ENCODE measurements around the gene CHD5.

CHD5 gene

GRCh38 chr1:6170116-6170741 is 9.9 kb downstream of the CHD5 start:
- in situ Hi-C loops (cut with MboI; ENCODE audit: low sequenced_read_pairs, unreplicated experiment), result no loop called here
- no peak for TF ChIP-seq CTCF (IDR thresholded peaks at IDR 0.05; ENCODE audit: borderline replicate concordance, control extremely low read depth, extremely low read depth, insufficient read depth, missing control alignments)
- no peak for DNase-seq (ENCODE audit: low spot score)

- in situ Hi-C loops (cut with MboI; ENCODE audit: low sequenced_read_pairs, unreplicated experiment), result no loop called here
- no peak for TF ChIP-seq CTCF (IDR thresholded peaks at IDR 0.05; ENCODE audit: borderline replicate concordance, control extremely low read depth, extremely low read depth, insufficient read depth, missing control alignments)
- no peak for DNase-seq (ENCODE audit: low spot score)
These were observed 11.1 kb downstream of the CHD5 start for GRCh38 chr1:6168947-6169586.

GRCh38 chr1:6167391-6168303 is 12.5 kb downstream of the CHD5 start:
- in situ Hi-C loops (cut with MboI; ENCODE audit: low sequenced_read_pairs, unreplicated experiment), result no loop called here
- no peak for DNase-seq (ENCODE audit: low spot score)
- TF ChIP-seq CTCF (IDR thresholded peaks at IDR 0.05; ENCODE audit: borderline replicate concordance, control extremely low read depth, extremely low read depth, insufficient read depth, missing control alignments), result no peak

- no peak for DNase-seq (ENCODE audit: low spot score)
- TF ChIP-seq CTCF (IDR thresholded peaks at IDR 0.05; ENCODE audit: borderline replicate concordance, control extremely low read depth, extremely low read depth, insufficient read depth, missing control alignments), result no peak
- in situ Hi-C loops (cut with MboI; ENCODE audit: low sequenced_read_pairs, unreplicated experiment), result no loop called here
These were observed 13.3 kb downstream of the CHD5 start for GRCh38 chr1:6166655-6167390.

GRCh38 chr1:6166221-6166620 is 13.9 kb downstream of the CHD5 start:
- TF ChIP-seq CTCF (IDR thresholded peaks at IDR 0.05; ENCODE audit: borderline replicate concordance, control extremely low read depth, extremely low read depth, insufficient read depth, missing control alignments), result no peak
- in situ Hi-C loops (cut with MboI; ENCODE audit: low sequenced_read_pairs, unreplicated experiment), result no loop called here
- DNase-seq (ENCODE audit: low spot score), result no peak

- in situ Hi-C loops (cut with MboI; ENCODE audit: low sequenced_read_pairs, unreplicated experiment), result no loop called here
- no peak for TF ChIP-seq CTCF (IDR thresholded peaks at IDR 0.05; ENCODE audit: borderline replicate concordance, control extremely low read depth, extremely low read depth, insufficient read depth, missing control alignments)
- no peak for DNase-seq (ENCODE audit: low spot score)
These were observed 14.6 kb downstream of the CHD5 start for GRCh38 chr1:6165441-6165985.
